ENCODE measurements around the gene MTRR. TPM values are rescaled to one million over a fixed set of nuclear protein-coding genes. Genes with fewer than 3 reads are reported as not detected.

MTRR gene
- total RNA-seq, 2 experiments from 2014 or later, result 51.9 to 72.6 TPM

DNA sequence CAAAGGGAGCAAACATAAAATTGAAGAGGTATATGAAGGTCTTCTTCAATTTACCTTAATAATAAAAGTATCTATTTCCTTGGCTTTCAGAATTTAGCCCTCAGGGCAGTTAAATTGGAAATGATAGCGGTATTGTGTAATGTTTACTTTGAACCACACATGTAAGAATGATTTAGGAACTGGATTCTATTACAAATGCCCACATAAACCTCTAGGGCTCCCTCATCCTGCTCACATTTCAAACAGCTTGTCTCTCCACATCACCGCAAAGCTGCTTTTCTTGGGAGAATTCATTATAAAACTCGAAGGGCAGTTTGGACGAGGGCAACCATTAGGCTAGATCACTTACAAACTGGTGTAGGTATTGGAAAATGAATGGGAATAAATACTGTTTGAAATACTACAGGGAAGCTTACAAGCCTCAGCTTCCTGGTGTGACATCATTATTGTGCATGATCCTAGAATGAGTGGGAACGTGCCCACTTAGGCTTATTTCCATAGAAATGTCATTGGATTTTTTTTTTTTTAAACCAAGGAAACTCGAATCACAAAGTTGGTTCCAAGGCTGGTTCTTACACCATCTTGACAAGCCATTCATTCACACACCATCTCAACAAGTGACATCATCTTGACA, 47.3 kb downstream of the MTRR start:
- no peak overlapping the region for H2AFZ ChIP-seq (ENCODE audit: low read length)
- intact Hi-C loops (cut with micrococcal nuclease; ENCODE audit: unreplicated experiment), result no loop called here
- ChIA-PET POLR2A (interaction anchor here (1.2 kb wide), 1 partner anchor 13 kb away, joined by 3 read pairs; no protein-coding TSS in a partner anchor), CTCF (ENCODE audit: unreplicated experiment) (no interaction called here)
- no peaks in the 10 kb centered on the region for H3K9me3 ChIP-seq (ENCODE audit: low read length)
- no peaks in the 10 kb centered on the region for H3K79me2 ChIP-seq (ENCODE audit: insufficient read depth, low read depth, low read length)
- BruUV-seq (replicated peaks), result no TSS peak
- no peaks in the 10 kb centered on the region for H3K4me1 ChIP-seq (ENCODE audit: insufficient read depth, low read length, poor library complexity, severe bottlenecking)
- H3K27ac ChIP-seq (ENCODE audit: low read depth, low read length, poor library complexity, severe bottlenecking), result no peak overlapping the region
- no peak for TF ChIP-seq EZH2phosphoT487 (IDR thresholded peaks at IDR 0.05; ENCODE audit: borderline replicate concordance, low read depth, low read length)
- TF ChIP-seq, protein P1, sequence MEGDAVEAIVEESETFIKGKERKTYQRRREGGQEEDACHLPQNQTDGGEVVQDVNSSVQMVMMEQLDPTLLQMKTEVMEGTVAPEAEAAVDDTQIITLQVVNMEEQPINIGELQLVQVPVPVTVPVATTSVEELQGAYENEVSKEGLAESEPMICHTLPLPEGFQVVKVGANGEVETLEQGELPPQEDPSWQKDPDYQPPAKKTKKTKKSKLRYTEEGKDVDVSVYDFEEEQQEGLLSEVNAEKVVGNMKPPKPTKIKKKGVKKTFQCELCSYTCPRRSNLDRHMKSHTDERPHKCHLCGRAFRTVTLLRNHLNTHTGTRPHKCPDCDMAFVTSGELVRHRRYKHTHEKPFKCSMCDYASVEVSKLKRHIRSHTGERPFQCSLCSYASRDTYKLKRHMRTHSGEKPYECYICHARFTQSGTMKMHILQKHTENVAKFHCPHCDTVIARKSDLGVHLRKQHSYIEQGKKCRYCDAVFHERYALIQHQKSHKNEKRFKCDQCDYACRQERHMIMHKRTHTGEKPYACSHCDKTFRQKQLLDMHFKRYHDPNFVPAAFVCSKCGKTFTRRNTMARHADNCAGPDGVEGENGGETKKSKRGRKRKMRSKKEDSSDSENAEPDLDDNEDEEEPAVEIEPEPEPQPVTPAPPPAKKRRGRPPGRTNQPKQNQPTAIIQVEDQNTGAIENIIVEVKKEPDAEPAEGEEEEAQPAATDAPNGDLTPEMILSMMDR (conservative IDR thresholded peaks at IDR 0.05; ENCODE audit: low read length), result no peak
- H4K20me1 ChIP-seq (ENCODE audit: insufficient read depth, low read length), result no peaks in the 10 kb centered on the region
- no peaks in the 10 kb centered on the region; the same call in 1 of the 2 replicates for H3K36me3 ChIP-seq (ENCODE audit: insufficient read depth, low read length)
- no peak overlapping the region for H3K4me3 ChIP-seq (ENCODE audit: low read depth, low read length, poor library complexity, severe bottlenecking)
- no peak overlapping the region for H3K4me2 ChIP-seq (ENCODE audit: low read length)
- no peak for DNase-seq (ENCODE audit: low spot score)
- H3K9me2 ChIP-seq (ENCODE audit: insufficient read depth, low read length), result no peaks in the 10 kb centered on the region; the same call in 1 of the 2 replicates

DNA sequence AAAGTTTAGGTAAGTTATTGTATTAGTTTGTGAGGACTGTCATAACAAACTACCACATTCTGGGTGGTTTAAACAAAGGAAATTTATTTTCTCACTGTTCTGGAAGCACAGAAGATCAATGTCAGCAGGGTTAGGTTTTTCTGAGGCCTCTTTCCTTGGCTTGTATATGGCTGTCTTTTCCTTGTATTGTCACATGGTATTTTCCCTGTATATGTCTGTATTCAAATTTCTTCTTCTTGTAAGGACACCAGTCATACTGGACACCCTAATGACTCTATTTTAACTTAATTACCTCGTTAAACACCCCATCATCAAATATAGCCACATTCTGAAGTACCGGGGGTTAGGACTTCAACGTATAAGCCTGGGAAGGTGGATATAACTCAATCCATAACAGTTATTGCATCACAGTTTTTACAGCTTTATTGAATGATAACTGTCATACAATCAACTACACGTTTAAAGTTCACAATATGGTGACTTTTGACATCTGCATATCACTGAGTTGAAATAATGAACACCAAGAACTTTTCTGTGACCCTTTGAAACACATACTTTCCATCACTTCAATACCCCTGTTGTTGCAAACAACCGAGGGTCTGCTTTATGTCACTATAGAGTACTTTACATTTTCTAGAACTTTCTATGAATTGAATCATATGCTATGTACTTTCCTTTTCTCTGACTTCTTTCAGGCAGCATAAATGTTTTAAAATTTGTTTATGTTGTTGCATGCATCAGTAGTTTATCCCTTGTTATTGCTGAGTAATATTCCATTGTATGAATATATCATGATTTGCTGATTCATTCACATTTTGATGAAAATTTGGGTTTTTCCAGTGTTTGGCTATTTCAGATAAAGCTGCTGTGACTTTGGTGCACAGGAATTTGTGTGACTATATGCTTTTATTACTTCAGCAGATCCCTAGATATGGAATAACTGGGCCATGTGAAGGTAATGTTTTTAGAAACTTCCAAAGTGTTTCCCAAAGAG, 48.5 kb downstream of the MTRR start:
- DNase-seq (ENCODE audit: low spot score), result no peak
- ChIA-PET CTCF (ENCODE audit: unreplicated experiment) (no interaction called here), POLR2A (interaction anchor here (1.2 kb wide), 1 partner anchor 12 kb away, joined by 3 read pairs; no protein-coding TSS in a partner anchor)
- no TSS peak for BruUV-seq (replicated peaks)
- Histone ChIP-seq H3K4me2 (ENCODE audit: low read length) (no peak overlapping the region), H2AFZ (ENCODE audit: low read length) (no peak overlapping the region), H3K79me2 (ENCODE audit: insufficient read depth, low read depth, low read length) (no peaks in the 10 kb centered on the region), H3K36me3 (ENCODE audit: insufficient read depth, low read length) (no peaks in the 10 kb centered on the region), H3K27ac (ENCODE audit: low read depth, low read length, poor library complexity, severe bottlenecking) (no peak overlapping the region), H3K9me2 (ENCODE audit: insufficient read depth, low read length) (no peaks in the 10 kb centered on the region; the same call in 1 of the 2 replicates), H3K4me1 (ENCODE audit: insufficient read depth, low read length, poor library complexity, severe bottlenecking) (no peaks in the 10 kb centered on the region), H4K20me1 (ENCODE audit: insufficient read depth, low read length) (no peaks in the 10 kb centered on the region), H3K9me3 (ENCODE audit: low read length) (no peaks in the 10 kb centered on the region), H3K4me3 (ENCODE audit: low read depth, low read length, poor library complexity, severe bottlenecking) (no peak overlapping the region)
- TF ChIP-seq, protein P1 (conservative IDR thresholded peaks at IDR 0.05; ENCODE audit: low read length), result no peak
- TF ChIP-seq EZH2phosphoT487 (IDR thresholded peaks at IDR 0.05; ENCODE audit: borderline replicate concordance, low read depth, low read length), result no peak
- intact Hi-C loops (cut with micrococcal nuclease; ENCODE audit: unreplicated experiment), result no loop called here
